ENCODE measurements around the gene UROC1.

DNA sequence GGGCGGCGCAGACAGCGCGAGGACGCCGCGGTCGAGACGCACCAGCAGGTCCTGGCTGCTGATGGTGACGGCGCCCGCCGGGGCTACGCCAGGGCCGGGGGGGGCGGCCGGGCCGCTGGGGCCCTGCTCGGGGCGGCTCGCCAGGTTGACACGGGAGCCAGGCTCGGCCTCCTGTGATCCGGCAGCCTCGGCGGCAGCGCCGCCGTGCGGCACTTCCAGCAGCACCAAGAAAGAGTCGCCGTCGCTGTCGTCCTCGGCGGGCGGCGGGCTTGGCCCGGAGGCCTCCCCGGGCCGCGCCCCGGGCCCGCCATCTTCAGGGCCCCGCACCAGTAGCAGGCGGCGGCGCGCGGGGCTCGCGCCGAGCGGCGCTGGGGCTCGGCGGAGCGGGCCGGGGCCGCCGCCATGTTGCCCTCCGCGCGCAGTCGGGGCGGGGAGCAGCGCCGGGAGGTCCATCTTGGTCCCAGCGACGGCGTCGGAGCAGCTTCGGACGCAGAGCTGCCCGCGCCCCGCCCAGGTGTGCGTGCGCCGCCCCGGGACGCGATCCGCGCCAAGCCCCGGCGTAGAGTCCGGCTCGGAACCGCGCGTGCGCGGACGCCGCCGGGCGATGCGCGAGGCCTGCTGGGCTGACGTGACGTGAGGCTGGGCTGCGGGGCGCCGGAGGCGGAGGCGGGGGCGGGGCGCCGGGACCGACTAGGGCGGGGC is 42.0 kb downstream of the UROC1 start, which contains the start of gene ZXDC:
- TF ChIP-seq, protein P1, sequence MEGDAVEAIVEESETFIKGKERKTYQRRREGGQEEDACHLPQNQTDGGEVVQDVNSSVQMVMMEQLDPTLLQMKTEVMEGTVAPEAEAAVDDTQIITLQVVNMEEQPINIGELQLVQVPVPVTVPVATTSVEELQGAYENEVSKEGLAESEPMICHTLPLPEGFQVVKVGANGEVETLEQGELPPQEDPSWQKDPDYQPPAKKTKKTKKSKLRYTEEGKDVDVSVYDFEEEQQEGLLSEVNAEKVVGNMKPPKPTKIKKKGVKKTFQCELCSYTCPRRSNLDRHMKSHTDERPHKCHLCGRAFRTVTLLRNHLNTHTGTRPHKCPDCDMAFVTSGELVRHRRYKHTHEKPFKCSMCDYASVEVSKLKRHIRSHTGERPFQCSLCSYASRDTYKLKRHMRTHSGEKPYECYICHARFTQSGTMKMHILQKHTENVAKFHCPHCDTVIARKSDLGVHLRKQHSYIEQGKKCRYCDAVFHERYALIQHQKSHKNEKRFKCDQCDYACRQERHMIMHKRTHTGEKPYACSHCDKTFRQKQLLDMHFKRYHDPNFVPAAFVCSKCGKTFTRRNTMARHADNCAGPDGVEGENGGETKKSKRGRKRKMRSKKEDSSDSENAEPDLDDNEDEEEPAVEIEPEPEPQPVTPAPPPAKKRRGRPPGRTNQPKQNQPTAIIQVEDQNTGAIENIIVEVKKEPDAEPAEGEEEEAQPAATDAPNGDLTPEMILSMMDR (conservative IDR thresholded peaks at IDR 0.05; ENCODE audit: low read depth, low read length): peak; percentile 51
- TF ChIP-seq POLR2A (IDR thresholded peaks at IDR 0.05; ENCODE audit: low read depth, low read length): peak; percentile 76
- no peak for TF ChIP-seq MAZ (IDR thresholded peaks at IDR 0.05; ENCODE audit: borderline replicate concordance, low read depth, low read length)
- no peak for TF ChIP-seq SMC3 (IDR thresholded peaks at IDR 0.05; ENCODE audit: low read depth, low read length)
- TF ChIP-seq CHD1 (IDR thresholded peaks at IDR 0.05; ENCODE audit: low read depth, low read length): no peak
- TF ChIP-seq RAD21 (IDR thresholded peaks at IDR 0.05; ENCODE audit: low read length): peak; percentile 39
- TF ChIP-seq NFE2L2 (IDR thresholded peaks at IDR 0.05; ENCODE audit: low read depth, low read length): no peak
- TF ChIP-seq BHLHE40 (IDR thresholded peaks at IDR 0.05; ENCODE audit: low read depth, low read length): peak; percentile 41; the same call in 1 of the 2 replicates
